HG02610 (cell line): ENCODE results near the gene PGM5.
"Not testable (repeated sequence)": the region's sequence is repeated elsewhere in the genome, so short reads cannot be mapped to it uniquely, and the experiment has no call there.

Experiments
- ATAC-seq: cut with Tn5 transposase; IDR thresholded peaks from one replicate; pipeline ENCODE4 v1.9.1; 2021; ENCODE audit warnings: mild to moderate bottlenecking, moderate library complexity; ENCODE audit not compliant: unreplicated experiment

The PGM5 gene

DNA sequence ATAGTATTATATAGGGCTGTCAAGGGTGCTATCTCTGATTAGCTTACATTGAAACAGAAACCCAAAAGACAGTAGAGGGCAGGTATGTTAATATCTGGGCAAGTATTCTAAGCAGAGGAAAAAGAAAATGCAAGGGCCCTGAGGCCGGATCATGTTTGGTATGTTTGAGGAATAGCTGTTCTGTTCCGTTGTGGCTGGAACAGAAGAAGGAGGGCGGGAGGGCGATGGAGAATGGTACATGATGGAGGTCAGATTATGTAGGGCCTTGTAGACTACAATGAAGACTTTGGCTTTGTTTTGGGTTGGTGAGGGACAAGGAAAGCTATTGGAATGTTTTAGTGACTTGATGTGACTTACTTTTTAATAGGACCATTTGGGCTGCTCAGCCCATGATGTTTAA, 19.4 kb downstream of the PGM5 start:
- not testable (repeated sequence) for ATAC-seq

DNA sequence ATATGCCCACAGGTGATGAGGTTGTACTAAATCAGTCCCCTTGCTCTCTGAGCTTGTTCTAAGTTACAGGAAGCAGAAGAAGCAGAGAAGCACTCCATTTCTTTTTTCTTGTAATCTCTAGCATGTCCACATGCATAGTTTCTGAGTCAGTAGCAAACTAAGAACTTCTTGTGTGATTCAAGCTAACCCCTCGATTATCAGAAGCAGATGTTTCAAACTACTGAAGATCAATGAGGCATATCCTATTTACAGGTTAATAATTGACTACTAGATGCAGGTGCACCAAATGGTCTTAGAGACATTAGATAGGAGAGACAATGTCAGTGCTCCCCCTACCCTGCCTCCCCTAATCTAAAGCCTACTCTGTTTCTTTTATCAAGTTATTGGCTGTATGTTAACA, 21.3 kb downstream of the PGM5 start:
- ATAC-seq: not testable (repeated sequence)

- not testable (repeated sequence) for ATAC-seq
Observed at GRCh38 chr9:68383894-68384293, 27.5 kb downstream of the PGM5 start.

DNA sequence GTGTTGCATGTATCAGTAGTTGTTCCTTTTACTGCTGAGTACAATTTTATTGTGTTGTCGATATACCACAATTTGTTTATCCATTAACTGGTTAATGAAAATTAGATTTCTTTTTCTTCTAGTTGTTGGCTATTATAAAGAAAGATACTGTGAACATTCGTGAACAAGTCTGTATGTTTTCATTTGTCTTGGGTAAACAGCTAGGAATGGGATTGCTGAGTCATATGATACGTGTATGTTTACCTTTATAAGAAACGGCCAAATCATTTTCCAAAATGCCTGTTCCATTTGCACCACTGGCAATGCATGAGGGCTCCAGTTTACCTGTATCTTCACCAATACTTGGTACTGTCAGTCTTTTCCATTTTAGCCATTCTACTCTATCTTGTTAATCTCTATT, 33.1 kb downstream of the PGM5 start:
- ATAC-seq: not testable (repeated sequence)

GRCh38 chr9:68390737-68391136, 34.3 kb downstream of the PGM5 start:
- not testable (repeated sequence) for ATAC-seq

DNA sequence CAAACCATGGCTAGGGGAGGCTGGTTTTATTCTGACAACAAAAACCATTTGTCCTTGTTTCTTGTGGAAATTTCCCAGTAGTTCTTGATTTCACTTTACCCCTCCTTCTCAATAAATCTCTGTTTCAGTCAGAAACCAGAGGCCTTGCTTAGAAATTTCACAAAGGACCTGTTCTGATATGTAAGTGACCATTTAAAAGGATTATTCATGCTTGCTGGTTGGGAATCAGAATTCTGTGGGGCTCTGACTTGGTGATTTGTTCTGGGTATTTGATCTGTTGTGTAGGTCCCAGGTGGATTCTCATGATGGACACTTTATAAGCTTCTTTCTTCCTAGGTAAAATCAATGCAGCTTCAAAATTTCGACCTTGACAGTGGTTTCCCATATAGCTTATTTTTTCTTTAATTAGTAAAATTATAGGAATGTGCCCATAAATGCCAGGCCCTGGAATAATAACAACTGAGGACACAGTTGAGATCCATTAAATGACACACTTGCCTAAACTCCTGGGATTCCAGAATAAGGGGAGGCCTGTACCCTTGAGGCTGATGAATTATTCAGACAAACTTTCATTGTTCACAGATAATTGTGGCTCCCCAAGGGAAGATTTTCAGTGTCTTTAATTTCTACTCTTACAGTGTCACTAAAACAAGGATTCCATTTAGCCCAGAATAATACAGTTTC, 40.1 kb downstream of the PGM5 start:
- not testable (repeated sequence) for ATAC-seq

DNA sequence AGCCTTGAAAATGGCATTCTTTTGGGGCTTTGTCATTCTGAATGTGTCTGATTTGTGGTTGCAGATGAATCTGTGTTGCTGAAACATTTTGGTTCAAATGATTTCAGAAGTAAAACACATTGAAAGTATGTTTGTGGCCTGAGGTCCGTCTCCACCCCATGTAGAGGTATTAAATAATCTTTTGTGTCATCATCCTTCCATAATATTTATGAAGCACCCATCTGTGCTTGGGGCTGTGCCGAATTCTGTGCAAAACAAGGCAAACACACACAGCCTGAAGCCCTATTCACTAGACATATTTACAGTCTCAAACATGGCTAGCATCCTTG, 40.6 kb downstream of the PGM5 start:
- not testable (repeated sequence) for ATAC-seq

DNA sequence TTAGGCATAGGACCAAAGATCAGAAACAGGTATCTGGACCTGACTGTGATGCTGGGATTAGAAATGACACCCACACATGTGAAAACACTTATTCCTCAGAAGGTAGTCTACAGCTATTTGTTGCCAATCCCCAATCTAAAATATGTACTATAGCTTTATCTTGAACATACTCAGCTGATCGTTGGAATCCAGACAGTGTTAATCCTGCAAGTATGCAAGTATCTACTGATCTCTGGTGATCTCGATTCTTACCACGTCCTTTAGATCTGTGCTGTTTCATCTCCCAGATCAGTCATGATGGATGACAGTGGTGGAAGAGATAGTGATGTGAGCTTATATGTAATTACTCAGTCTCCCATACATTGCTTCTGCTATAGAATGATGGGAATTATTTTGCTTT, 41.4 kb downstream of the PGM5 start:
- ATAC-seq: not testable (repeated sequence)

DNA sequence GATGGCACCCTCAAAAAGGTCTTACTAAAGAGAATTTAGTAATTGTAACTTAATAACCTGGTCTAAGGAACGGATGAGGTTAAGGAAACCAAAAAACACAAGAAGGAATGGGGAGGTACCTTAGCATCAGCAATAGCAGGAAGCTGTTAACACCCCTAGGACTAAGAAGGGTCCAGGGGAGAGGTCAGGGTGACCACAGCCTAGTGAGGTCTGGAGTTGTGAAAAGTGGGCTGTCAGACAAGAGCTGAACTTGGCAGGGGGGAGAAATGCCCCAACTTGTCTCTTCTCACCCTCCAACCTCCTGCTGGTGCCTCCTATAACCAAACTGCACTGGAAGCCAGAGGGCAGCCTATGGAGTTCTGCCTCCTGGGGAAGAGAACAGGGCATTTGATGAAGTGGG, 41.9 kb downstream of the PGM5 start:
- not testable (repeated sequence) for ATAC-seq

DNA sequence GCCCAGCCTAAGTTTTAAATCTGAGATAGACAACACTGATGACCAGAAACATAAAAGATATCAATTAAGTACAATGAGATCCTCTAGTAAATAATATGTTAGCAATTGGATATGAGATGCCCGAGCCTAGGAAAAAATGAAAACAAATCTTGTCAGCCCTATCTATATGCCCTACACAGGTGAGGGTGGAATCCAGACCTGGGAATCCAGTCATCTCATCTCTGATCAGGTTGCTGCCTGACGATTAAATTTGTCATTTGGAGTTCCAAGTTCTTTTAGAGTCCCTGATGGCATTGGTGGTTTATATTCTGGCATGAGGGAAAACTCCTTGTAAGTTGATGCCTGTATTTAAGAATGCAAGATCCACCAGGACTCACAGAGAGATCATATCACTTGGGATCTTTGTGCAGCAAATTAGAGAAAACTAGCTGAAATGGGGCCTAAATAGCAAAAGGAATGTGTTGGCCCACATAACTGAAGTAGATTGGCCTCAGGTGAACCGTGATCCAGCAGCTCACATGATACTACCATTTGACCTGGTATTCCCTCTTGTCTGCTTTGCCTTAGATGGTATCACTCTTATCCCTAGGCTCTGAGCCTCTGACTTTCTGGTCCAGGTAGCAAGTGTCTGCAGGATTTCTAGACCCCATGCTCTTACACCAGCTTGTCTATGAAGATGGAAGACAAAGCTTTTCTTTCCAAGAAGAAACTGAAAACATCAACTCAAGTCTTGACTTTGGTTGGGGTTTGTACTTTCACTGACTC, 48.2 kb downstream of the PGM5 start:
- ATAC-seq: not testable (repeated sequence)

- not testable (repeated sequence) for ATAC-seq
Observed at GRCh38 chr9:68411865-68412264, 55.5 kb downstream of the PGM5 start.

- not testable (repeated sequence) for ATAC-seq
Observed at GRCh38 chr9:68412754-68413153, 56.3 kb downstream of the PGM5 start.

GRCh38 chr9:68415065-68415464, 58.7 kb downstream of the PGM5 start:
- not testable (repeated sequence) for ATAC-seq

GRCh38 chr9:68416936-68417564, 60.6 kb downstream of the PGM5 start:
- no peak for ATAC-seq

- ATAC-seq: no peak
Observed at GRCh38 chr9:68417762-68418161, 61.4 kb downstream of the PGM5 start.

- ATAC-seq: no peak
Observed at GRCh38 chr9:68418259-68418845, 61.9 kb downstream of the PGM5 start.

DNA sequence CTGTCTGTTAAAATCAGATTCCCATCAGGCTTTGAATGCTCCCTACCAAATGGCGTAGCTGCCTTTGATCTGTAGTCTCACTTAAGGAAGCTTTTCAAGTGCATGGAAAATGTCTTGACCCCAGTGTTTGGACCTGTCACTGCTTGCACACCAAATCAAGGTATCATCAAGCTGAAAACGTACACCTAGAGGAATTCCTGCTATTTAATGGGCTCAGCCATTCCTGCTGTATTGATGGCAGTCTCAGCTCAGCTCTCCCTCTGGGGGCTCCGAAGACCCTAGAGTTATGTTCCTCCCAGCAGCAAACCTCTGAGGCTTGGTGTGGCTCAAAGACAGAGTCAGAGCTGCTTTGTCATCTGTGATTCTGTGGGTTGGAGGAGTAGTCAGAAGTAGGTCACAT, 63.5 kb downstream of the PGM5 start:
- ATAC-seq: no peak

DNA sequence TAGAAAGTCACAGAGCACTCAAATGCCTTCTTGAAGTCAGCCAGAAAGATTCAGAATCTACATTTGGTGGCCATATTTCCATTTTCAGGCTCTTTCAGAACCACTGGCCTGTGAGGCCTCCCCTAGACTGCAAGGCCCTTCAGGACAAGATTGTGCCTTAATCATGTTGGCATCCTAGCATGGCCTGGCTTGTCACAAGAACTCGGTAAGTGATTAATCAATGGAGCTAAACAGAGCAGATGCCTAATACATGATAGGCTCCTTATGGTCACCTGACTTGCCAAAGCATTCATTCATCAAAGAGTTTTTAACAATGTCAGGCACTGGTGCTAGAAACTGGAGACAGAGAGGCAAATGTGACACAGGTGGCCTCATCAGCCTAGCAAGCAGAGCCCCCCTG, 70.3 kb downstream of the PGM5 start:
- no peak for ATAC-seq

GRCh38 chr9:68427216-68427977, 71.0 kb downstream of the PGM5 start:
- no peak for ATAC-seq

- no peak for ATAC-seq
Observed at GRCh38 chr9:68428481-68428880, 72.1 kb downstream of the PGM5 start.

GRCh38 chr9:68429631-68430030, 73.2 kb downstream of the PGM5 start:
- no peak for ATAC-seq
